ENCODE results near the gene DLGAP4.

GRCh38 chr20:36485286-36485685 is 179.1 kb downstream of the DLGAP4 start:
- TF ChIP-seq EZH2 (IDR thresholded peaks at IDR 0.05; ENCODE audit: low read length) (no peak), CTCF (optimal IDR thresholded peaks at IDR 0.05 in 1 of 3, IDR thresholded peaks at IDR 0.05 in 1 of 3, conservative IDR thresholded peaks at IDR 0.05 in 1 of 3; ENCODE audit: extremely low read depth in 1 of 3, insufficient read depth in 2 of 3, low read length in 3 of 3) (no peak)
